ENCODE results near the gene PIGU.

The PIGU gene

GRCh38 chr20:34705397-34706301 is 28.8 kb upstream of the PIGU start:
- H3K27ac ChIP-seq (ENCODE audit: low read depth, low read length): peak overlapping the region; percentile 97
- peak overlapping the region; percentile 90 for H3K9ac ChIP-seq (ENCODE audit: low read length)
- no peaks in the 10 kb centered on the region for H3K36me3 ChIP-seq (ENCODE audit: insufficient read depth, low read length)
- H3K27me3 ChIP-seq (ENCODE audit: control insufficient read depth in 1 of 2, insufficient read depth in 2 of 2, low read length in 2 of 2): no peaks in the 10 kb centered on the region
- H3K9me3 ChIP-seq (ENCODE audit: low read length): no peaks in the 10 kb centered on the region
- H3K4me3 ChIP-seq (ENCODE audit: low read depth in 1 of 2, low read length in 2 of 2): peak overlapping the region; percentile 75 to 85
- H3K4me1 ChIP-seq (ENCODE audit: insufficient read depth, low read length): peaks cover 26% of the 10 kb centered on the region

DNA sequence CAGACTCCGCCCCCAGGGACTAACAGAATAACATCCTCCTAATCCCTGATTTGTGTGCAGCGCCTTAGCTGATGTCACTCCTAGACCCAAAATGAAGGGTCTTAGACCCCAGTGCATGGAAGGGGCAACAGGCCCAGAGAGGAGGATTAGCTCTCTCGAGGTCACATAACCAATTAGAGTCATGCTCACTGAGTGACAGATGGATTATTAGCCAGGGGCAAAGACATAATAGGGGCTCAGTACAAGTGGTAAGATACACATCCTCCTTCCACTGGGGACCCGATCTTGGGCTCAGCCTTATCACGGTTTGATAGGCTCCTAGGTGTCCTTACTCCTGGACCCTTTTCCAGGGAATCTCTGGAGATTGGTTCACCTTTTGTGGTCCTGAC is 28.1 kb upstream of the PIGU start:
- Histone ChIP-seq H3K36me3 (ENCODE audit: insufficient read depth, low read length) (no peaks in the 10 kb centered on the region), H3K9ac (ENCODE audit: low read length) (peak overlapping the region; percentile 90), H3K4me3 (ENCODE audit: low read depth in 1 of 2, low read length in 2 of 2) (peak overlapping the region; percentile 75 to 85), H3K4me1 (ENCODE audit: insufficient read depth, low read length) (peaks cover 21% of the 10 kb centered on the region), H3K9me3 (ENCODE audit: low read length) (no peaks in the 10 kb centered on the region), H3K27ac (ENCODE audit: low read depth, low read length) (peak overlapping the region; percentile 97), H3K27me3 (ENCODE audit: control insufficient read depth in 1 of 2, insufficient read depth in 2 of 2, low read length in 2 of 2) (no peaks in the 10 kb centered on the region)

- Histone ChIP-seq H3K36me3 (ENCODE audit: insufficient read depth, low read length) (no peaks in the 10 kb centered on the region), H3K27ac (ENCODE audit: low read depth, low read length) (peak within 1 kb of the TSS; percentile 97), H3K4me3 (ENCODE audit: low read depth in 1 of 2, low read length in 2 of 2) (peak within 1 kb of the TSS; percentile 75 to 85), H3K9me3 (ENCODE audit: low read length) (no peaks in the 10 kb centered on the region), H3K9ac (ENCODE audit: low read length) (peak within 1 kb of the TSS; percentile 96), H3K27me3 (ENCODE audit: control insufficient read depth in 1 of 2, insufficient read depth in 2 of 2, low read length in 2 of 2) (no peaks in the 10 kb centered on the region), H3K4me1 (ENCODE audit: insufficient read depth, low read length) (peaks cover 21% of the 10 kb centered on the region)
Measured at GRCh38 chr20:34704177-34705007, 27.5 kb upstream of the PIGU start, which contains the start of gene TP53INP2. TSS of gene TP53INP2 (plus strand) at chr20:34704344. CDS start at chr20:34708740, 4,396 bp downstream.

- H3K27ac ChIP-seq (ENCODE audit: low read depth, low read length): peak overlapping the region; percentile 97
- H3K9me3 ChIP-seq (ENCODE audit: low read length): no peaks in the 10 kb centered on the region
- H3K27me3 ChIP-seq (ENCODE audit: control insufficient read depth in 1 of 2, insufficient read depth in 2 of 2, low read length in 2 of 2): no peaks in the 10 kb centered on the region
- no peaks in the 10 kb centered on the region for H3K36me3 ChIP-seq (ENCODE audit: insufficient read depth, low read length)
- peak overlapping the region; percentile 74 to 75 for H3K4me3 ChIP-seq (ENCODE audit: low read depth in 1 of 2, low read length in 2 of 2)
- peak overlapping the region; percentile 96 for H3K9ac ChIP-seq (ENCODE audit: low read length)
- peaks cover 21% of the 10 kb centered on the region for H3K4me1 ChIP-seq (ENCODE audit: insufficient read depth, low read length)
Measured at GRCh38 chr20:34703424-34704176, 26.7 kb upstream of the PIGU start.

DNA sequence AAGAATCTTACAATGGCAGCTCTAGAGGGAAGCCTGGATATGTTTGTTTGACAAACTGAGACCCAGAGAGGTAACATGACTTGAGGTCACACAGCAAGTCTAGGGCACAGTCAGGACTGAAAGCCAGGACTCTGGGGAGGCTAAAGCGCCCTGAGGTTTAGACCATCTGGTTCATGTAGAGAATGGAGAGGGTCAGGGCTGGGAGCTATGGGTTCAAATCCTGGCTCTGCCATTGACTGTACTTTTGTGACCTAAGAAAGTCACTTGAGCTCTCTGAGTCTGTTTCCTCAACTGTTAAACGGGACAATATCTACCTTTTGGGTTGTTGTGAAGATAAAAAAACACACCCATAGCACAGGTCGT is 26.1 kb upstream of the PIGU start:
- Histone ChIP-seq H3K27me3 (ENCODE audit: control insufficient read depth in 1 of 2, insufficient read depth in 2 of 2, low read length in 2 of 2) (no peaks in the 10 kb centered on the region), H3K36me3 (ENCODE audit: insufficient read depth, low read length) (no peaks in the 10 kb centered on the region), H3K9ac (ENCODE audit: low read length) (peak overlapping the region; percentile 96), H3K9me3 (ENCODE audit: low read length) (no peaks in the 10 kb centered on the region), H3K4me3 (ENCODE audit: low read depth in 1 of 2, low read length in 2 of 2) (peak overlapping the region in 1 of 2 donors; percentile 74), H3K27ac (ENCODE audit: low read depth, low read length) (peak overlapping the region; percentile 97), H3K4me1 (ENCODE audit: insufficient read depth, low read length) (peaks cover 21% of the 10 kb centered on the region)

DNA sequence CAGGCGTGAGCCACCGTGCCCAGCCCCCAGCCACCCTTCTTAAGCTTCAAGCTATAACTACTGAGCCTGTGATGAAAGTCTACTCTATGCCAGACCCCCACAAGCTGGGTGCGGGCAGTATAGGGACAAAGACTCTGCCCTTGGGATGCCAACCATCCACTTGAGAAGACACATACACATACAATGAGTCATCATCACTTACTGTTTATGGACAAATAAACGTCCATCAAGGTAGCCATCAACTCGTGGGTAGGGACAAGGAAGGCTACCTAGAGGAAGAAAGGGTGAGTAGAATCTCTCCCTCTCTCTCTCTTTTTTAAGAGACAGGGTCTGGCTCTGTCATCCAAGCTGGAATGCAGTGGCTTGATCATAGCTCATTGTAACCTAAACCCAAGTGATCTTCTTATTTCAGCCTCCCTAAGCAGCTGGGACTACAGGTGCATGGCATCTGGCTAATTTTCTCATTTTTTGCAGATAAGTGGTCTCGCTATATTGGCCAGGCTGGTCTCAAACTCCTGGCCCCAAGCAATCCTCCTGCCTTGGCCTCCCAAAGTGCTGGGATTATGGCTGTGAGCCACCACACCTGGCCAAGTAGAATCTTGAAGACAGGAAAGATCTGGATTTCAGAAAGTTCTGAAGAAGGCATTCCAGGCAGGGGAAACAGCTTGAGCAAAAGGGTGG is 24.7 kb upstream of the PIGU start:
- Histone ChIP-seq H3K4me1 (ENCODE audit: insufficient read depth, low read length) (peaks cover 21% of the 10 kb centered on the region), H3K9me3 (ENCODE audit: low read length) (no peaks in the 10 kb centered on the region), H3K36me3 (ENCODE audit: insufficient read depth, low read length) (no peaks in the 10 kb centered on the region), H3K27me3 (ENCODE audit: control insufficient read depth in 1 of 2, insufficient read depth in 2 of 2, low read length in 2 of 2) (no peaks in the 10 kb centered on the region), H3K4me3 (ENCODE audit: low read depth in 1 of 2, low read length in 2 of 2) (no peak overlapping the region), H3K27ac (ENCODE audit: low read depth, low read length) (no peak overlapping the region), H3K9ac (ENCODE audit: low read length) (no peak overlapping the region)

- H3K4me1 ChIP-seq (ENCODE audit: insufficient read depth, low read length): no peaks in the 10 kb centered on the region
- H3K36me3 ChIP-seq (ENCODE audit: insufficient read depth, low read length): no peaks in the 10 kb centered on the region
- no peaks in the 10 kb centered on the region for H3K27me3 ChIP-seq (ENCODE audit: control insufficient read depth in 1 of 2, insufficient read depth in 2 of 2, low read length in 2 of 2)
- no peak overlapping the region for H3K9ac ChIP-seq (ENCODE audit: low read length)
- no peak overlapping the region for H3K27ac ChIP-seq (ENCODE audit: low read depth, low read length)
- H3K4me3 ChIP-seq (ENCODE audit: low read depth in 1 of 2, low read length in 2 of 2): no peak overlapping the region
- H3K9me3 ChIP-seq (ENCODE audit: low read length): no peaks in the 10 kb centered on the region
Measured at GRCh38 chr20:34693414-34693813, 16.5 kb upstream of the PIGU start.

GRCh38 chr20:34691838-34692237 is 14.9 kb upstream of the PIGU start:
- H3K9ac ChIP-seq (ENCODE audit: low read length): no peak overlapping the region
- no peaks in the 10 kb centered on the region for H3K9me3 ChIP-seq (ENCODE audit: low read length)
- no peaks in the 10 kb centered on the region for H3K27me3 ChIP-seq (ENCODE audit: control insufficient read depth in 1 of 2, insufficient read depth in 2 of 2, low read length in 2 of 2)
- no peak overlapping the region for H3K4me3 ChIP-seq (ENCODE audit: low read depth in 1 of 2, low read length in 2 of 2)
- H3K4me1 ChIP-seq (ENCODE audit: insufficient read depth, low read length): no peaks in the 10 kb centered on the region
- no peak overlapping the region for H3K27ac ChIP-seq (ENCODE audit: low read depth, low read length)
- H3K36me3 ChIP-seq (ENCODE audit: insufficient read depth, low read length): no peaks in the 10 kb centered on the region

DNA sequence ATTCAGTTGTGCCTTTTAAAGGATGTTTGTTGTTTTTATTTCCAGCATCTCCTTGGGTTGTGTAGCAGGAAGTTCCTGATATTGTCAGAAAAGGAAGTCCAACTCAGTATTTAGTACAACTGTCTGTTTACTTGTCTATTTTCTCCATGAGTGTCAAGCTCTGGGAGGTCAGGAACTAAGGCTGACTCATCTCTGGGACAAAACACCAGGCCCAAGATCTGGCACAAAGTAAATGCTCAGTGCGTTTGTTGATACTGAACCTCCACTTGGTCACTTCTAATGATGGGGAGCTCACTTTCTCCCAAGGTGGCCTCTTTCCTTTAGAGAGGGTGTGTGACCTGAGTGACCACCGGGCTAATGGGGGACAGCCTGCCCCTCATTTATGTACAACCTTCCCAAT is 12.6 kb upstream of the PIGU start:
- Histone ChIP-seq H3K9me3 (ENCODE audit: low read length) (no peaks in the 10 kb centered on the region), H3K4me1 (ENCODE audit: insufficient read depth, low read length) (no peaks in the 10 kb centered on the region), H3K36me3 (ENCODE audit: insufficient read depth, low read length) (no peaks in the 10 kb centered on the region), H3K27me3 (ENCODE audit: control insufficient read depth in 1 of 2, insufficient read depth in 2 of 2, low read length in 2 of 2) (no peaks in the 10 kb centered on the region), H3K27ac (ENCODE audit: low read depth, low read length) (no peak overlapping the region), H3K4me3 (ENCODE audit: low read depth in 1 of 2, low read length in 2 of 2) (no peak overlapping the region), H3K9ac (ENCODE audit: low read length) (no peak overlapping the region)

GRCh38 chr20:34683667-34684066 is 6.8 kb upstream of the PIGU start:
- no peak overlapping the region for H3K9ac ChIP-seq (ENCODE audit: low read length)
- H3K9me3 ChIP-seq (ENCODE audit: low read length): no peaks in the 10 kb centered on the region
- no peaks in the 10 kb centered on the region for H3K4me1 ChIP-seq (ENCODE audit: insufficient read depth, low read length)
- H3K27ac ChIP-seq (ENCODE audit: low read depth, low read length): no peak overlapping the region
- H3K27me3 ChIP-seq (ENCODE audit: control insufficient read depth in 1 of 2, insufficient read depth in 2 of 2, low read length in 2 of 2): no peaks in the 10 kb centered on the region
- no peaks in the 10 kb centered on the region for H3K36me3 ChIP-seq (ENCODE audit: insufficient read depth, low read length)
- no peak overlapping the region for H3K4me3 ChIP-seq (ENCODE audit: low read depth in 1 of 2, low read length in 2 of 2)

All from muscle layer of colon (tissue), 2 donors.